Neural cell (in vitro differentiated cells): Measurements from ENCODE around the gene ADAM10. TPM values are rescaled to one million over a fixed set of nuclear protein-coding genes. Genes with fewer than 3 reads are reported as not detected.

Experiments used
- H2AFZ ChIP-seq: fragments of 200-600, 300-800 bp; sonication (generic), shearing (Covaris generic); 2 replicates; pipeline ENCODE4 v1.6.0; 2014; ENCODE audit warnings: low read depth, mild to moderate bottlenecking, antibody characterized with exemption, low read length, moderate library complexity
- H3F3A ChIP-seq: fragments of 200-600 bp; shearing (Covaris generic); 2 replicates; pipeline ENCODE4 v1.6.1; 2016; ENCODE audit warnings: mild to moderate bottlenecking, moderate library complexity, mixed read lengths, antibody characterized with exemption, low read length; ENCODE audit not compliant: insufficient read depth, poor library complexity, severe bottlenecking
- H3K27ac ChIP-seq: fragments of 200-600, 300-800 bp; sonication (generic), shearing (Covaris generic); 2 replicates; pipeline ENCODE4 v1.5.1; 2014; ENCODE audit warnings: mild to moderate bottlenecking, low read length, moderate library complexity
- H3K27me3 ChIP-seq: fragments of 300-800, 200-600 bp; sonication (generic), shearing (Covaris generic); 2 replicates; pipeline ENCODE4 v1.6.0; 2014; ENCODE audit warnings: mild to moderate bottlenecking, low read depth, low read length, moderate library complexity; ENCODE audit not compliant: insufficient read depth
- H3K36me3 ChIP-seq: fragments of 300-800, 200-600 bp; sonication (generic), shearing (Covaris generic); 2 replicates; pipeline ENCODE4 v1.5.1; 2014; ENCODE audit warnings: mild to moderate bottlenecking, antibody characterized with exemption, low read length, moderate library complexity; ENCODE audit not compliant: insufficient read depth
- H3K4me2 ChIP-seq: fragments of 300-800, 200-600 bp; sonication (generic), shearing (Covaris generic); 2 replicates; pipeline ENCODE4 v1.6.0; 2014; ENCODE audit warnings: mild to moderate bottlenecking, low read length
- H3K4me3 ChIP-seq: fragments of 300-800, 200-600 bp; sonication (generic), shearing (Covaris generic); 2 replicates; pipeline ENCODE4 v1.5.1; 2014; ENCODE audit warnings: mild to moderate bottlenecking, low read length, moderate library complexity
- H3K79me2 ChIP-seq: fragments of 200-600 bp; shearing (Covaris generic); replicated peaks from 2 replicates; pipeline ENCODE4 v1.6.0; 2014; ENCODE audit warnings: mild to moderate bottlenecking, low read length, moderate library complexity; ENCODE audit not compliant: insufficient read depth
- H3K9ac ChIP-seq: fragments of 300-800, 200-600 bp; sonication (generic), shearing (Covaris generic); 2 replicates; pipeline ENCODE4 v1.6.1; 2016; ENCODE audit warnings: mild to moderate bottlenecking, low read length, mixed read lengths
- H3K9me2 ChIP-seq: fragments of 200-600 bp; shearing (Covaris generic); 2 replicates; pipeline ENCODE4 v1.6.1; 2016; ENCODE audit warnings: mild to moderate bottlenecking, low read length, mixed read lengths; ENCODE audit not compliant: insufficient read depth
- H3K9me3 ChIP-seq: fragments of 200-600, 300-800 bp; sonication (generic), shearing (Covaris generic); 2 replicates; pipeline ENCODE4 v1.6.1; 2016; ENCODE audit warnings: mild to moderate bottlenecking, mixed run types, low read length, moderate library complexity, mixed read lengths
- H4K20me1 ChIP-seq: fragments of 200-600 bp; shearing (Covaris generic); 2 replicates; pipeline ENCODE4 v1.6.1; 2016; ENCODE audit warnings: mild to moderate bottlenecking, mixed run types; ENCODE audit not compliant: insufficient read depth
- CTCF ChIP-seq: fragments of 450-650 bp; IDR thresholded peaks from 2 replicates; pipeline ENCODE4 v1.5.1; 2014; ENCODE audit warnings: antibody characterized with exemption, mild to moderate bottlenecking, moderate library complexity; ENCODE audit not compliant: poor library complexity, severe bottlenecking
- EP300 ChIP-seq: fragments of 450-650 bp; conservative IDR thresholded peaks from 2 replicates; pipeline ENCODE4 v1.6.1; 2014; ENCODE audit warnings: antibody characterized with exemption, mild to moderate bottlenecking, moderate library complexity; ENCODE audit not compliant: poor library complexity, severe bottlenecking
- EZH2 ChIP-seq: fragments of 200-600, 300-800 bp; shearing (Covaris generic), sonication (generic); IDR thresholded peaks from 2 replicates; pipeline ENCODE4 v1.6.1; 2014; ENCODE audit warnings: antibody characterized with exemption, low read length, borderline replicate concordance, mild to moderate bottlenecking; ENCODE audit not compliant: insufficient read depth, poor library complexity, severe bottlenecking
- MXI1 ChIP-seq: fragments of 450-650 bp; conservative IDR thresholded peaks from 2 replicates; pipeline ENCODE4 v1.6.1; 2014; ENCODE audit warnings: antibody characterized with exemption, mild to moderate bottlenecking; ENCODE audit not compliant: poor library complexity, severe bottlenecking
- POLR2AphosphoS5 ChIP-seq: IDR thresholded peaks from 2 replicates; pipeline ENCODE4 v1.6.1; 2012
- RAD21 ChIP-seq: fragments of 450-650 bp; conservative IDR thresholded peaks from 2 replicates; pipeline ENCODE4 v1.6.1; 2014; ENCODE audit warnings: antibody characterized with exemption, mild to moderate bottlenecking, moderate library complexity
- REST ChIP-seq: IDR thresholded peaks from 2 replicates; pipeline ENCODE4 v1.6.1; 2012; ENCODE audit warnings: borderline replicate concordance
- SMC3 ChIP-seq: fragments of 450-650 bp; conservative IDR thresholded peaks from 2 replicates; pipeline ENCODE4 v1.6.1; 2014; ENCODE audit warnings: antibody characterized with exemption, mild to moderate bottlenecking, moderate library complexity; ENCODE audit not compliant: poor library complexity
- TAF1 ChIP-seq: IDR thresholded peaks from 2 replicates; pipeline ENCODE4 v1.6.1; 2012; ENCODE audit warnings: low read depth
- polyA plus RNA-seq: library from polyadenylated mRNA; depleted of rRNA; stranded (reverse); fragments of >200 nt; gene quantifications from 2 replicates; pipeline ENCODE4 v1.2.3, GENCODE V29; 2014

Gene ADAM10
- polyA plus RNA-seq, 1 donor from 2014 or later, result 66.3 TPM

- no peak overlapping the region for H3K27ac ChIP-seq
- TF ChIP-seq CTCF (no peak), REST (no peak), RAD21 (no peak), EZH2 (no peak), POLR2AphosphoS5 (no peak), TAF1 (no peak), MXI1 (no peak), EP300 (no peak), SMC3 (no peak)
- no peak overlapping the region for H3K9ac ChIP-seq
Measured at GRCh38 chr15:58572521-58572920, 177.0 kb downstream of the ADAM10 start.

GRCh38 chr15:58571491-58571890 lies 178.0 kb downstream of the ADAM10 start:
- H4K20me1 ChIP-seq, result no peaks in the 10 kb centered on the region
- H3K9me2 ChIP-seq, result no peaks in the 10 kb centered on the region
- H3K27me3 ChIP-seq, result no peaks in the 10 kb centered on the region
- H3K27ac ChIP-seq, result no peak overlapping the region
- no peak overlapping the region for H2AFZ ChIP-seq
- no peak for TF ChIP-seq MXI1
- TF ChIP-seq POLR2AphosphoS5, result no peak
- no peak for TF ChIP-seq TAF1
- TF ChIP-seq REST, result no peak
- no peak for TF ChIP-seq EP300
- no peak for TF ChIP-seq EZH2
- TF ChIP-seq CTCF, result no peak
- TF ChIP-seq RAD21, result no peak
- no peak overlapping the region for H3K9ac ChIP-seq
- H3K36me3 ChIP-seq, result no peaks in the 10 kb centered on the region
- H3K9me3 ChIP-seq, result no peaks in the 10 kb centered on the region
- H3K4me3 ChIP-seq, result no peak overlapping the region
- no peak overlapping the region for H3K4me2 ChIP-seq
- no peaks in the 10 kb centered on the region for H3K79me2 ChIP-seq
- H3F3A ChIP-seq, result no peaks in the 10 kb centered on the region

More at GRCh38 chr15:58572521-58572920, 177.0 kb downstream of the ADAM10 start:
- H3K36me3 ChIP-seq, result no peaks in the 10 kb centered on the region
- H3K27me3 ChIP-seq, result no peaks in the 10 kb centered on the region
- H3K79me2 ChIP-seq, result no peaks in the 10 kb centered on the region
- H3K9me3 ChIP-seq, result no peaks in the 10 kb centered on the region
- no peak overlapping the region for H3K4me3 ChIP-seq
- H2AFZ ChIP-seq, result no peak overlapping the region
- no peaks in the 10 kb centered on the region for H3K9me2 ChIP-seq
- no peak overlapping the region for H3K4me2 ChIP-seq
- no peaks in the 10 kb centered on the region for H3F3A ChIP-seq
- H4K20me1 ChIP-seq, result no peaks in the 10 kb centered on the region
